ENCODE measurements around the gene CDK2AP2.

GRCh38 chr11:67522338-67522737 lies 14.4 kb upstream of the CDK2AP2 start:
- TF ChIP-seq GATA3 (IDR thresholded peaks at IDR 0.05; ENCODE audit: low read depth, low read length) (no peak), GATA2 (IDR thresholded peaks at IDR 0.05; ENCODE audit: low read depth, low read length) (no peak)
